Suppressor macrophage treated with lipopolysaccharide for 1 hour (primary cell): ENCODE data around the gene CARD11.
"Not testable (repeated sequence)": the region's sequence is repeated elsewhere in the genome, so short reads cannot be mapped to it uniquely, and the experiment has no call there.

ENCODE experiments used
- DNase-seq, 3 donors: peaks; one replicate each; pipeline ENCODE4 v3.0.0-alpha.2; 2020 to 2022

Gene CARD11

GRCh38 chr7:2923886-2924574 lies 119.6 kb downstream of the CARD11 start:
- no peak for DNase-seq

DNA sequence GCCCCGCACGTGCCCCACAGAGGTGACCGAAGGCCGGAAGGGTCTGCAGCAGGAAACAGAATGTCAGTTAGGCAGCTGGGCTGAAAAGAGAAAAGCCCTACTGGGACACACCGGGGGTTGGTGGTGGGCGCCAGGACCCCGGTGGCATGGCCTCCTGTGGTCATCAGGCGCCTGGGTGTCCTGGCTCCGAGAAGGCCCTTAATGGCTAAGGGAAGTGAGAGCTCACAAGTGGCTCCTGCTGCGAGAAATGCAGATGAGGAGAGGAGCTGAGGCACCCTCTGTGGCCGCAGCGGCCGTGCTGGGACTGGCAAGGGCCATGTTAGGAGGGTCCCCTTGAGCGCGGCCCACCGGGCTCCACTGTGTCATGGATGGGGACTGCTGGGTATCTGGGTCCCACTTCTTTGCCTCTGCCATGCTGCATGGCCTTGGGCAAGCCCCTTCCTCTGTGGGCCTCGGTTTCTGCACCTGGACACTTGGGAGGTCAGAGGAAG lies 120.3 kb downstream of the CARD11 start:
- DNase-seq: no peak

DNA sequence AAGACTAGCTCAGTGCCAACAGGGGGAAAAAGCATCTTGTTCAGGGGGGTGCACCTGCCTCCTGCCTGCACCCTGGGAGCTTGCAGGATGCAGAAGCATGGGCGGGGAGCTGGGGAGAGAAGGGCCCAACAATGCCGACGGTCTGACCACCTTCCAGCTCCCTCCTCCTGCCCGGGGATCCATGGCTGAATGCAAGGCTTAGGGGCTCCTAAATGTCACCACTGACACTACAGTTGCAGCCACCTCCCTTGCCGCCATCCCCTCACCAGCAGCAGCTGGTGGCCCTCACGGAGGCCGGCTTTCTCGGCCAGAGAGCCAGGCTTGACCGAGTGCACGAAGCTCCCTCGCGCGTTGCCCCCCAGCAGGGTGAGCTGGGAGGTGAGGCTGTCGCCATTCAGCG lies 120.8 kb downstream of the CARD11 start:
- DNase-seq: no peak

DNA sequence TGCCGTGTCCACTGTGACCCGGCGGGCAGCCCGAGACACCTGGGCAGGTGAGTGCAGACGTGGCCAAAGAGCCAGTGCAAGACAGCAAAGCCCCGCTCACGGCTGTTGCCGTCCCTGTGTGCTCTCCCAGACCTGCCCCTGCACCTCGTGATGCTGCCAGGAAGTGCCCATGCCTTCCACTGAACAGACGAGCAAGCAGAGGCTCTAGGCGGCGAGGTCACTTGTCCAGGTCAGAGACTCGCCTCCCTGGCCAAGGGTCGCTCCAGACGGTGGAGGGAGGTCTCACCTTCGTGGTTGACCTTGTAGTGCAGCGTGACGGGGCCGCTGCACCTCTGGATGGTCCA lies 121.3 kb downstream of the CARD11 start:
- no peak for DNase-seq

DNA sequence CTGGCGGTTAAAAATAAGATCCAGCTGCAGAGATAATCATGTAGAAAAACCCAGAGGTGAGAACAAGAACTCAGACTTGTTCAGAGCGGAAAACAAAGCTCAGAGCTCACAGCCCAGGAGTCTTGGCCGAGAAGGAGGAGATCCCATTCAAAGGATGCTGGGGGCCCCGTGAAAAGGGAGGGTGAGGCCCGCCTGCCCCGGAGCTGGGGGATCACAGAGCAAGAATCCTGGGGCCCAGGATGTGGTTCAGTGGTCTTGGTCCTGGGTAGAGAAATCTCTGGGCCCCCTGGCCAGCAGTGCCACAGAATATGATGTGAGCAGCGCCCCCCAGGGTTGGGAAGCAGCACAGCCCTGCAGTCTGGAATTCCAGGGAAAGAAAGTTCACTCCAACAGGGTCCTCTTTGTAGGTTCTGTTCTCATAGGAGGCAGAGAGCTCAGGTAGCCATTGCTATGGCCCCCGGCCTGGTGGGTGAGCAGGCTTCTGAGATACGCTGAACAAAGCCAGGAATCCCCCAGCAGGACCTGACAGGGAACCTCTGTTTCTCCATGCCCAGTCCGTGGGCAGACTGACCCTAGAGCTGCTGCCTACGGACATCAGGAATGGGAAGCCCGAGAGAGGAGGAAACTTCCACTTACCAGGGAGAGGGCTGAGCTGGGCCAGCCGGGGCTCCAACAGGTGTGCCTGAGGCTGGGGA lies 121.9 kb downstream of the CARD11 start:
- peak; percentile 43 to 67 (median 53) for DNase-seq

GRCh38 chr7:2920956-2921652 lies 122.6 kb downstream of the CARD11 start:
- no peak for DNase-seq

DNA sequence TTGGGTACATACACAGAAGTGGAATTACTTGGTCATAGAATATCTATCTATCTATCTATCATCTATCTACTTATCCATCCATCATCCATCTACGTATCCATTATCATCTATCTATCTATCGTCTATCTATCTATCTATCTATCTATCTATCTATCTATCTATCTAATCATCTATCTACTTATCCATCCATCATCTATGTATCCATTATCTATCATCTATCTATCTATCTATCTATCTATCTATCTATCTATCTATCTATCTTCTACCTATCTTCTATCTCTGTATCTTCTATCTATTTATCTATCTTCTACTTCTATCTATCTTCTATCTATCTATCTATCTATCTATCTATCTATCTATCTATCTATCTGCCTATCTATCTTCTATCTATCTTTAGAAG lies 123.2 kb downstream of the CARD11 start:
- not testable (repeated sequence) for DNase-seq

DNA sequence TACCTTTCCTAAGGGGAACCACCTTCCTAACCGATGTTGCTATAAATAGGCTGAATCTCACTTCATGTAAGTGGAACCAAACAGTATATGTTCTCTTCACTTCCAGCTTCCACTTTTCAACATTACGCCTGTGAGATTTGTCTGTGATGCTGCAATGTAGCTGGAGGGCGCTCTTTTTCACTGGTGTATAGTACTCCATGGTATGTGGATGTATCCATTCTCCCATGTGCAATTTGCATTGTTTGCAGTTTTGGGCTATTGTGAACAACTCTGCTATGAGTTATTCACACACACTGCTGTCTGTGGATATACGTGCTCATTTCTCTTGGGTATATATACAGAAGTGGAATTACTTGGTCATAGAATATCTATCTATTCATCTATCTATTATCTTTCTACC lies 123.6 kb downstream of the CARD11 start:
- DNase-seq: no peak

DNA sequence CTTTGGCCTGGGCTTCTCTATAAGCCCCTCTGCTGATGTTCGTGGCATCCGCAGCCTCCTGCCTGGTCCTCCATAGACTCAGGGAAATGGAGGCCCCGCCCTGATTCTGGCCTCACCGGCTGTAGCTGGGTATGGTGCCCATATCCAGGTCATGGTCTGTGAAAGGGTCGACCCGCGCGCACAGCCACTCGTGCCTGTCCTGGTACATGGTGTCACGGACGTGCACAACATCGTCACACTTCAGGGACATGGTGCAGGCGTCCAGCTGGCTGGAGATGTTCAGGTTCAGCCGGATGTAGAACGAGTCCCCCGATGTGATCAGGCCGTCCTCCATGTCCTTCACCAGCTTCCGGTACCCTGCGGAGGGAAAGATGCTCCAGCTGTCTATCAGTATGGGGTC lies 124.4 kb downstream of the CARD11 start:
- DNase-seq: no peak

DNA sequence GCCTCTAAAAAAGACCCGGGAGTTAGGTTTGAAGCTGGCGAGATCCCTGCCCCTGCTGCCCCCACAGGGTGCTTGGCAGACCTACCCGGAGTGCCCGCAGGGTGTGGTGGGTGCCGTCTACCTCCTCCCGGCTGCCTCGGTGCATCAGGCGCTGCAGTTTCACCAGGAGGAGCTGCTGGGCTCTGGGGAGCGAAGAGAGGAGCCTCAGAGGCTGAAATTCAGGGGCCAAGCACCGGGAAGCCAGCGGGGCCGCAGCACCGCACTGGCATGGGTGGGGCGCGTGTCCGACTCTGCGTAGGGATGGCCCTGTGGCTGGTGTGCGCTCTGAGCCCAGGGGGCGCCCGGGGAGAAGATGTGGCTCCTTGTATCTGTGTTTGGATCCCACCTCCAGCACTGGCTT lies 125.3 kb downstream of the CARD11 start:
- DNase-seq: no peak

DNA sequence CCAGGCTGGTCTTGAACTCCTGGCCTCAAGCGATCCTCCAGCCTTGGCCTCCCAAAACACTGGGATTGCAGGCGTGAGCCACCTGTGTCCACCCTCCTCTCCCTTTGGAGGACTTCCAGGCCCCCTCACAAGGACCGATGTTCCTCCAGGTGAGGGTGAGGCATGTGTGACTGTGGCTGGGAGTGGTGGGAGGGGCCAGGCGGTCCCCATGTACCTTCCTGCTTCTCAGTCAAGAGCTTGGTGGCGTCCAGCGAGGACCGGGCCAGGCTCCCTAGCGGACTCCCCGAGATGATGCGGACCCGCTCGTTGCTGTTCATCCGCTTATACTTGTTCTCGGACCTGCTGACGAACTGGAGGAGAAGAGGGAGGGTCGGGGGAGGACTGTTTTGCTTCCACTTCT lies 128.6 kb downstream of the CARD11 start:
- DNase-seq: no peak

DNA sequence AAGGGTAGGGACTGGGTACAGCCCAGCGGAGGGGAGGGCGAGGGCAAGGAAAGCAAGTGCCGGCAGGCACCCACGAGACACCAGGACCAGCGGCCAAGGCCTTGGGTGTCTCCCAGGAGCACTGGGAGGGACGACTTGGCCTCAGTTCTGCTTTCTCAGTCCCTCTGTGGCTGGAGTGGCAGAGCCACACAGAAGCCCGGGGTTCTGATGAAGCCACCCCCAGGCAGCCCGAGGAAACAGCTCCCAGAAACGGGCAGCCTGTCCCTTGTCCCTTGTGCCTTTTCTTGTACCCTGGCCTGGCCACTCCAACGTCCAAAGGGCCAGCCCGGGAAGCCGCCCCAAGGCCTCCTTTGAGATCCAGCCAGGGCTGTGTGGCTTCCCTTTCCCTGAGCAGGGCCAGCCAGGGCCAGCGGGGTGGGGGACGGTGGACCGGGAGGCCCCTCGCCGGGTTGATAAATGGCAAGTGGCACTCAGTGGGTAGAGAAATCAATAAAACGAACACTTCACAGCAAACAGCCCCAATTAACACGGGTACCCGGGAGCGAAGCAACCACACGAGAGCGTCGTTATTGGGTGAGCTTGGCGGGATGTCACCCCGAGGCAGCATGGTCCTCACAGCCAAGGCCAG lies 129.8 kb downstream of the CARD11 start:
- DNase-seq: no peak

DNA sequence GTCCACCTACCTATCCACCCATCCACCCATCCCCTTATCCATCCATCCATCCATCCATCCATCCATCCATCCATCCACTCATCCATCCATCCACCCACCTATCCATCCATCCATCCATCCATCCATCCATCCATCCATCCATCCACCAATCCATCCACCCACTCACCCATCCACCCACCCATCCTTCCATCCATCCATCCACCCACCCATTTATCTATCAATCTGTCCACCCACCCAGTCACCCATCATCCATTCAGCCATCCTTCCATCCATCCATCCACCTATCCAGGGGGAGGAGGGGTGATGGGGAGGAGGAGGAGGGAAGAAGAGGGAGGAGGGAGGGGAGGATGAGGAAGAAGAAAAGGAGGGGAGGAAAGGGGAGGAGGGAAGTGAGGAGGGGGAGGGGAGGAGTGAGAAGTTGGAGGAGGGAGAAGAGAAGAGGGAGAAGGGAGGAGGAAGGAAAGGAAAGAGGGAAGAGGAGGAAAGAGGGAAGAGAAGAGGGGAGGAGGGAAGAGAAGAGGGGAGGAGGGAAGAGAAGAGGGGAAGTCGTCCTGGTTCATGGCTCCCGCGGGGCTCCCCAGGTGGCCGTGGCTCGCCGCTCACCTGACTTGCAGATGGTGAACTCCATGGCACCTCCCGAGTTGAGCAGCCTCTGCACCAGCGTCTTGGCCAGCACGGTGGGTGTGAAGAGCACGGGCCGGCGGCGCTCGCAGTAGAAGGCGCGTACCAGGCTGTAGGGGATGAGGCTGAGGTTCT lies 130.8 kb downstream of the CARD11 start:
- DNase-seq: no peak

DNA sequence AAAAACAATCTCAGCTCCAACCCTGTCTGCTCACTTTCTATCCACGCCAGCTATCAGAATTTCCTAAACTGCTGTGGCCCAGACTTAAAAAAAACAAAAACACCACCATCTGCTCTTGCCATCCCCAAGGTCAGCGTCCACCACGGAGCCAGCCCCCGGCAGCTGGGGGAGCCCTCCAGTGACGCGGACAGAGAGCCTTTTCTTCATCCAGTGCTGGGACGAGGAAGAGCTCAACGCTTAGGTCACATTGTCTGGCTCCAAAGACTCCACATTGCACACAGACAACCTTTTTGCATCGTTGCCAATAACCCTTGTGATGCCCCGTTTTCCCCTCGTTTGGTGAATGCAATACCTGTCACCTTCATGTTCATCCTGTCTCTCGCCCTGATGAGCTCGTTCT lies 132.2 kb downstream of the CARD11 start:
- DNase-seq: no peak

DNA sequence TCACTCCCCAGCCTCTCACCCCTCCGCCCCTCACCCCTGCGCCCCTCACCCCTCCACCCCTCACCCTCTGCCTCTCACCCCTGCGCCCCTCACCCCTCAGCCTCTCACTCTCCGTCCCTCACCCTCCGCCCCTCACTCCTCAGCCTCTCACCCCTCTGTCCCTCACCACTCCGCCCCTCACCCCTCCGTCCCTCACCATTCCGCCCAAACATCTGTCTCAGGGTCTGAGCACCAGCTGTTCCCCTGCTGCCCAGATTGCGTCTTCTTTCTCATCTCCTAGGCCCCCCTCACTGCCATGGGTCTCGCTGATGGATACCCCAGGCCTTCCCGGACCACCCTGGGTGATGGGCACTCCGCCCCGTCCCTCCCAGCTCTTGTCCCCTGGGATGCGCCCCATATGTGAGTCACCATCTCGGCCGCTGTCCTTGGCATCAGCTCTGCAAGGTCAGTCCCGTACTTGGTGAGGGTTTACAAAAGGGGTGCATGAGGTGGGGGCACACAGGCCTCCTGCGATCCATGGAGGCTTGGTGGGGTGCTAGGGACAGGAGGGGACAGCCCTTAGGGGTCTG lies 134.1 kb downstream of the CARD11 start:
- DNase-seq: no peak

- no peak for DNase-seq
Observed at GRCh38 chr7:2909043-2909442, 134.6 kb downstream of the CARD11 start.

- DNase-seq: no peak
Observed at GRCh38 chr7:2908103-2908683, 135.5 kb downstream of the CARD11 start.

- DNase-seq: no peak
Observed at GRCh38 chr7:2906197-2906931, 137.3 kb downstream of the CARD11 start.

DNA sequence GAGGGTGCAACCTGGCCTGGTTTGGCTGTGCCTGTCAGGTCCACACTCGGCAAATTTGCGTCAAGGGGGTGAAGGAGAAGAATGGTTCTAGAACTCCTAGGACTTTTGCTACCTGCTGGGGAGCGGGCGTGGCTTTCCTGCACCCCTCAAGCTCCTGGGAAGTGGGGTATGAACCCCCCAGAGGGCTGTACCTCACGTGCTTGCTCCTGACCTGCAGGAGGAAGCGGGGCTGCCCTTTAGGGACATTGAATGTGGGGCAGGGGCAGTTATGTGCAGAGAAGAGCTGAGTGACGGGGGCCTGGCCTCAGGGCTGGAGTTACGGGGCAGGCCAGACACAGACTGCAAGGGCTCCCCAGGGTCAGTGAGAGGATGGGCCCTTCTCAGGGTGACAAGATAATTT lies 138.2 kb downstream of the CARD11 start:
- no peak for DNase-seq

DNA sequence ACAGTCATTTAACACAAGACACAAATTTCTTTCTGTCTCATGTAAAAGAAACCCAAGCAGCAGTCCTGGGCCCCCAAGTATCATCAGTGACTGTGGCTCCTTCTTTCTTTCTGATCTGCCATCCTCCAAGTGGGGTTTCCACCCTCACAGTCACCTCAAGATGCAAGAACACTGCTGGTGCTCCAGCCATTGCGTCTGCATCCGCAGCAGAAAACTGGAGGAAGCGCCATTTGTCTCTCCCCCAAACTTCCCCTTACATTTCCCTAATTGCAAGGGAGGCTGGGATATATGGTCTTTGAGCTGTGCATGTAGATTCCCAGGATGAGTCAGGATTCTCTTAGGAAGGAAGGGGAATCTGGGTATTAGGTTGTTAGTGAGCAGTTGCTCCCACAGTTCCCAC lies 138.6 kb downstream of the CARD11 start:
- peak; percentile 32 to 46 (median 41) for DNase-seq

- DNase-seq: no peak
Observed at GRCh38 chr7:2904202-2904601, 139.5 kb downstream of the CARD11 start.
